Measurements from ENCODE around the gene LPO. TPM values are rescaled to one million over a fixed set of nuclear protein-coding genes. Genes with fewer than 3 reads are reported as not detected.

The LPO gene
- total RNA-seq, 2 donors from 2014 or later = not detected

DNA sequence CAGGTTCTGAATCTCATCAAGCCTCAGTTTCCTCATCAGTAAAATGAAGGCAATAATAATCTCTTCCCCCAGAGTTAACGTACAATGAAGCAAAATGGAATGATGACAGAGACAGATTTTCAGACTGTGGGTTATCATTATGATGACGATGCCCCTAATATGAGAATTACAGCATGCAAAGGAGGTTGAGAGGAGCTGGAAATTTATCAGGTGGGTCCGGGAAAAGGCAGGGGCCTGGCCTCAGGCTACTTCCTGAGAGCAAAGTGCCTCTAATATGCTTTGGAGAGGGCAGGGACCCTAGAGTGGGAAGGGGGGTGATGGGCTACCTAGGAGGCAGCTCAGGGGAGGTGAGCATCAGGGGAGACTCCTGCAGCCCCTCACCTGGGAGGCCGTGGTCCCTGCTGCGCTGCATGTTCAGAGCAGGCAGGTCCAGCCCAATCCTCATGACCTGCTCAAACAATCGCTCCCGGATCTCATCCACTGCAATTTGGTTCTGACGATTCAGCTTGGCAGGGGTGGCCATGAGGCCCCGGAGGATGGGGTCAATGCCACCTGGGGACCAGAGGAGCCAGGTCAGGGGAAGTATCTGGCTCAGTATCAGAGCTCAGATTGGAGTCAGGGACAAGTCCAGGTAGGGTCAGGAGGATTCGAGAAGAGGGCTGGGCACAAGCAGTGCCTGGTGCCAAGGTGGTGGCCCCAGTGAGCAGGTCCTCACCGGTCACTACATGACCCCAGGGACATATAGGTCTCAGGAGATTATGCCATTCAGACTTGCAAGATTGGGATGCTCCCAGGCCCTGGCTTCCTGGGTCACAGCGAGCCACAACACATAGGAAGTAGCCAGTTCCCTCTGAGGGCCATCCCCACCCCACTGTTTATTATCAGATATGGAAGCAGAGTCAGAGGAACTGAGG, 34.2 kb downstream of the LPO start:
- Histone ChIP-seq H3K4me3 (no peak overlapping the region), H3K9me3 (no peaks in the 10 kb centered on the region), H3K4me1 (ENCODE audit: control insufficient read depth in 1 of 2, low read depth in 2 of 2) (no peaks in the 10 kb centered on the region), H3K27ac (no peak overlapping the region), H3K27me3 (replicated peaks; ENCODE audit: insufficient read depth) (no peaks in the 10 kb centered on the region), H3K36me3 (no peaks in the 10 kb centered on the region)
- DNase-seq (ENCODE audit: low spot score) (no peak), ATAC-seq (ENCODE audit: insufficient number of reproducible peaks, low FRiP score, low read depth) (no peak)
- TF ChIP-seq, protein P1, sequence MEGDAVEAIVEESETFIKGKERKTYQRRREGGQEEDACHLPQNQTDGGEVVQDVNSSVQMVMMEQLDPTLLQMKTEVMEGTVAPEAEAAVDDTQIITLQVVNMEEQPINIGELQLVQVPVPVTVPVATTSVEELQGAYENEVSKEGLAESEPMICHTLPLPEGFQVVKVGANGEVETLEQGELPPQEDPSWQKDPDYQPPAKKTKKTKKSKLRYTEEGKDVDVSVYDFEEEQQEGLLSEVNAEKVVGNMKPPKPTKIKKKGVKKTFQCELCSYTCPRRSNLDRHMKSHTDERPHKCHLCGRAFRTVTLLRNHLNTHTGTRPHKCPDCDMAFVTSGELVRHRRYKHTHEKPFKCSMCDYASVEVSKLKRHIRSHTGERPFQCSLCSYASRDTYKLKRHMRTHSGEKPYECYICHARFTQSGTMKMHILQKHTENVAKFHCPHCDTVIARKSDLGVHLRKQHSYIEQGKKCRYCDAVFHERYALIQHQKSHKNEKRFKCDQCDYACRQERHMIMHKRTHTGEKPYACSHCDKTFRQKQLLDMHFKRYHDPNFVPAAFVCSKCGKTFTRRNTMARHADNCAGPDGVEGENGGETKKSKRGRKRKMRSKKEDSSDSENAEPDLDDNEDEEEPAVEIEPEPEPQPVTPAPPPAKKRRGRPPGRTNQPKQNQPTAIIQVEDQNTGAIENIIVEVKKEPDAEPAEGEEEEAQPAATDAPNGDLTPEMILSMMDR (IDR thresholded peaks at IDR 0.05) = no peak

DNA sequence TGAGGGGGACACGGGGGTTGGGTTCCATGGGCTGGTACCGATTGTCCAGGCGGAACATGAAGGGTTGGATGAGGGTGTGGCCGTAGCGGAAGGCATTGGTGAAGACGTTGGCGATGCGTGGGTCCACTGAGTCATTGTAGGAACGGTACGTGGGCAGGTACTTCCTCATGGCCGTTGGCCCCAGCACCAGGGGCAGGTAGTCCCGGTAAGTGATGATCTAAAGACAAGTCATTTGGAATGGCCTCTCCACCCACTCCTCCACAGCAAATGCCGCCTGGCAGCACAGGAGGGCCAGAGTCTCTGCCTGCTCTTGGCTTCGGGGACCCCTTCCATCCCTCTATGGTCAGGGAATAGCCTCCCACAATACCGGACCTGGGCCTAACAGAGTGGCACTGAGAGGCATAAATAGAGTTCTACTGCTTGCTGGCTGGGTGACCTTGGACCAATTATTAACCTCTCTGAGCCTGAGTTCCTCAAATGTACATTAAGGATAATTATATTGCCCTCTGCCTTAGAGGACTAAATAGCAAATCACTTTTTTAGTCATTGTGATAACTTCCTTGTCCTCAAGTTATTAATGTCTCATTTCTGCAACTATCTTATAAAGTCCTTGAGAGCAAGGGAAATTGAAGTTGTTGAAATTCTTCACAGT, 35.2 kb downstream of the LPO start:
- Histone ChIP-seq H3K4me1 (ENCODE audit: control insufficient read depth in 1 of 2, low read depth in 2 of 2) (peaks cover 0 to 4% of the 10 kb centered on the region in 2 donors), H3K36me3 (no peaks in the 10 kb centered on the region), H3K4me3 (no peak overlapping the region), H3K27ac (no peak overlapping the region), H3K27me3 (replicated peaks; ENCODE audit: insufficient read depth) (no peaks in the 10 kb centered on the region), H3K9me3 (no peaks in the 10 kb centered on the region)
- TF ChIP-seq, protein P1 (IDR thresholded peaks at IDR 0.05) = no peak
- ATAC-seq (ENCODE audit: insufficient number of reproducible peaks, low FRiP score, low read depth) (no peak), DNase-seq (ENCODE audit: low spot score) (no peak)

DNA sequence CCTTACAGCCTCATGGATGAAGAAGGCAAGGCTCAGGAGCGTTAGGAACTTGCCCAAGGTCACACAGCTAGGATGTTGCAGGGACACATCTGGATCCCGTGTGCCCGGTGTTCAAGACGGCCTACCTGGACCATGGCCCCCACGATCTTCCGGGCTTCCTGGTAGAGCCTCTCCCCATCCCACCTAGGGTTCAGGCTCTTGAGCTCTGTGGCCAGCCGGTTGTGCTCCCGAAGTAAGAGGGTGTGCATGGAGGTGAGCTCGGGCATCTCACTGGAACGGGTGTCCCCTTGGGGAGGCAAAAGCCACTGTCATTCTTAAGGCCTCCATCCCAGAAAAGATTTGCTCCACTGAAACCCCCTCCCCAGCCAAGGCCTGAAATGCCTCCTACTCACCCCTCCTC, 37.0 kb downstream of the LPO start:
- H3K4me3 ChIP-seq = no peak overlapping the region
- H3K4me1 ChIP-seq (ENCODE audit: control insufficient read depth in 1 of 2, low read depth in 2 of 2) = peaks cover 0 to 14% of the 10 kb centered on the region in 2 donors
- no peak for ATAC-seq (ENCODE audit: insufficient number of reproducible peaks, low FRiP score, low read depth)
- TF ChIP-seq, protein P1 (IDR thresholded peaks at IDR 0.05) = no peak
- no peaks in the 10 kb centered on the region for H3K36me3 ChIP-seq
- no peaks in the 10 kb centered on the region for H3K27me3 ChIP-seq (replicated peaks; ENCODE audit: insufficient read depth)
- no peak for DNase-seq (ENCODE audit: low spot score)
- H3K9me3 ChIP-seq = no peaks in the 10 kb centered on the region
- H3K27ac ChIP-seq = no peak overlapping the region

DNA sequence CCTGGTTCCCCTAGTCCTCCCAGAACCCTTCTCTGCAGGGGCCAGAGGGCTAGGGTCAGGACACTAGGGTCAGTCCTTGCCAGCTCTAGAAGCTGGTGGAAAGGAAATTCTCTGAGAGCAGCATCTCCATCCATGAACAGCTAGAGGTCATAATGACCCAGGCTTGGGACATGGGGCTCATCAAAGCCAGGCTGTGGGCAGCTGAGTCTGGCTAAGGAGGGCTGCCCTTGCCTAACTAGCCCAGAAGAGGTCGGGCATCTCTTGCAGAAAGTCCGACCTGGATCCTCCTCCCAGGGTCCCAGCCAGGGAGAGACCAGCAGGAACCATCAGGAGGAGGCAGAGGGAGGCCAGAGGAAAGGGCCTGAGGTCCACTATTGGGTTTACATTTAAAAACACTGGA, 38.0 kb downstream of the LPO start:
- Histone ChIP-seq H3K9me3 (no peaks in the 10 kb centered on the region), H3K27me3 (replicated peaks; ENCODE audit: insufficient read depth) (no peaks in the 10 kb centered on the region), H3K27ac (no peak overlapping the region), H3K4me3 (no peak overlapping the region), H3K36me3 (no peaks in the 10 kb centered on the region), H3K4me1 (ENCODE audit: control insufficient read depth in 1 of 2, low read depth in 2 of 2) (peaks cover 0 to 14% of the 10 kb centered on the region in 2 donors)
- ATAC-seq (ENCODE audit: insufficient number of reproducible peaks, low FRiP score, low read depth) (no peak), DNase-seq (ENCODE audit: low spot score) (no peak)
- TF ChIP-seq, protein P1 (IDR thresholded peaks at IDR 0.05) = no peak

DNA sequence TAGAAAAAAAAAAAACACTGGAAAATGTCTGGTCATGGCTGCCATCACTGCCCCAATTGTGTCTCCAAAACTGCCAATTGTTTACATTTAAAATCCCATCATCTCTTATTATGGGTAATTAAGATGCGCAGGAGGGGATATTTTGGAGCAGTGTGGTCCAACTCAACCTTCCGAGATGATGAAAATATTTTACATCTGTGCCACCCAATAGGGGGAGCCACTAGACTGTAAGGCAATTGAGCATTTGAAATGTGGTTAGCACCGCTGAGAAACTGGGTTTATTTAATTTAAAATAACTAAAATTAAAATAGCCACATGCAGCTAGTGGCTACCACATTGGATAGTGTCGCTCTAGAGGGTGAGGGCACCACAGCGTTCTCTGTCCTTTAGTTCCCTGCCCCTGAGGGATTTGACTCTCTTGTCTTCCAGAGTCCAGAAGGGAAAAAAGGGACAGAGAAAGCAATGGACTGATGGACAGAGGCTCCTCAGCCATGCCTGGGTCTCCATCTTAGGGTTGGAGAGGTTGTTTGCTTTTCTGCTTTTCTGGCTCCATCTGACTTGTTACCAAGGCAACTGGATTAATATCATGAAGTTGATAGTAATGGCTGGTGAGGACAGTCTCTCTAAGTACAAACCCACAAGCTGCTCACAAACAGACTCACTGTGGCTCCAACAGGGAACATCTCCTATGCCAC, 38.9 kb downstream of the LPO start:
- no peaks in the 10 kb centered on the region for H3K9me3 ChIP-seq
- DNase-seq (ENCODE audit: low spot score) (no peak), ATAC-seq (ENCODE audit: insufficient number of reproducible peaks, low FRiP score, low read depth) (no peak)
- no peaks in the 10 kb centered on the region for H3K27me3 ChIP-seq (replicated peaks; ENCODE audit: insufficient read depth)
- H3K36me3 ChIP-seq = no peaks in the 10 kb centered on the region
- peaks cover 0 to 14% of the 10 kb centered on the region in 2 donors for H3K4me1 ChIP-seq (ENCODE audit: control insufficient read depth in 1 of 2, low read depth in 2 of 2)
- H3K4me3 ChIP-seq = no peak overlapping the region
- no peak overlapping the region for H3K27ac ChIP-seq
- TF ChIP-seq, protein P1 (IDR thresholded peaks at IDR 0.05) = no peak
